Keratinocyte (primary cell): Measurements from ENCODE around the gene PARP1.

ENCODE experiments used
- CTCF ChIP-seq, 3 experiments: IDR thresholded peaks in 1 of 3; conservative IDR thresholded peaks in 1 of 3; optimal IDR thresholded peaks in 1 of 3; 2 replicates in 2 of 3; 3 replicates in 1 of 3; pipeline versions ENCODE3 to v1.5.1; 2011; ENCODE audit warnings: low read length in 3 of 3, mild to moderate bottlenecking in 3 of 3, moderate library complexity in 2 of 3, control low read depth in 1 of 3, inconsistent platforms in 1 of 3; ENCODE audit not compliant: insufficient read depth in 2 of 3; ENCODE audit errors: extremely low read depth in 1 of 3
- EZH2 ChIP-seq: IDR thresholded peaks from one replicate; pipeline ENCODE4 v1.6.1; 2012; ENCODE audit warnings: inconsistent platforms, mild to moderate bottlenecking, low read length, moderate library complexity

- TF ChIP-seq CTCF (optimal IDR thresholded peaks at IDR 0.05 in 1 of 3, IDR thresholded peaks at IDR 0.05 in 1 of 3, conservative IDR thresholded peaks at IDR 0.05 in 1 of 3; ENCODE audit: extremely low read depth in 1 of 3, insufficient read depth in 2 of 3, low read length in 3 of 3) (no peak), EZH2 (no peak)
Measured at GRCh38 chr1:226443033-226443432, 35.1 kb upstream of the PARP1 start.
